NCI-H526 treated with DMSO at 0.1 percent for 48 hours (cell line): ENCODE results near the gene ZNF197.
"Not testable (repeated sequence)": the region's sequence is repeated elsewhere in the genome, so short reads cannot be mapped to it uniquely, and the experiment has no call there.

Experiments
- DNase-seq: peaks from one replicate; lab custom pipeline; 2025; lab: John Stamatoyannopoulos, UW

Gene ZNF197

GRCh38 chr3:44624749-44625480, at the start of gene ZNF197:
Gene ZNF197, plus strand, starts transcription at chr3:44625036. Its CDS starts 4,119 bp downstream, at chr3:44629155.
- peak; percentile 88 for DNase-seq

GRCh38 chr3:44576613-44577012, 48.2 kb upstream of the ZNF197 start:
- no peak for DNase-seq

- DNase-seq = not testable (repeated sequence)
These were observed 47.4 kb upstream of the ZNF197 start for GRCh38 chr3:44577354-44577952.

GRCh38 chr3:44578316-44578715, 46.5 kb upstream of the ZNF197 start:
- not testable (repeated sequence) for DNase-seq

- DNase-seq = not testable (repeated sequence)
These were observed 45.8 kb upstream of the ZNF197 start for GRCh38 chr3:44578924-44579515.

- not testable (repeated sequence) for DNase-seq
These were observed 45.1 kb upstream of the ZNF197 start for GRCh38 chr3:44579749-44580148.

GRCh38 chr3:44580971-44581370, 43.9 kb upstream of the ZNF197 start:
- DNase-seq = not testable (repeated sequence)

GRCh38 chr3:44584646-44585501, 40.0 kb upstream of the ZNF197 start, which contains the start of gene ZNF660:
Gene ZNF660, plus strand, starts transcription at chr3:44584964. Its CDS starts 9,230 bp downstream, at chr3:44594194.
- DNase-seq = peak; percentile 67

- DNase-seq = no peak
These were observed 28.2 kb upstream of the ZNF197 start for GRCh38 chr3:44596621-44597020.

- DNase-seq = no peak
These were observed 23.1 kb upstream of the ZNF197 start for GRCh38 chr3:44601749-44602148.

GRCh38 chr3:44612678-44613077, 12.2 kb upstream of the ZNF197 start:
- no peak for DNase-seq

- DNase-seq = no peak
These were observed 3.9 kb downstream of the ZNF197 start for GRCh38 chr3:44628716-44629115.

- DNase-seq = no peak
These were observed 7.4 kb downstream of the ZNF197 start for GRCh38 chr3:44632193-44632592.

GRCh38 chr3:44642337-44642736, 17.5 kb downstream of the ZNF197 start:
- DNase-seq = no peak

GRCh38 chr3:44643024-44643423, 18.2 kb downstream of the ZNF197 start:
- no peak for DNase-seq

GRCh38 chr3:44647771-44648170, 22.9 kb downstream of the ZNF197 start:
- no peak for DNase-seq

GRCh38 chr3:44648564-44649229, 23.9 kb downstream of the ZNF197 start, which contains the start of gene ZNF35:
Gene ZNF35, plus strand, starts transcription at chr3:44648732. Its CDS starts 2,336 bp downstream, at chr3:44651068.
- peak; percentile 75 for DNase-seq

GRCh38 chr3:44649709-44650108, 24.9 kb downstream of the ZNF197 start:
- no peak for DNase-seq

GRCh38 chr3:44654039-44654438, 29.2 kb downstream of the ZNF197 start:
- no peak for DNase-seq

GRCh38 chr3:44659015-44659414, 34.2 kb downstream of the ZNF197 start:
- DNase-seq = no peak

GRCh38 chr3:44659434-44659833, 34.6 kb downstream of the ZNF197 start:
- DNase-seq = no peak
